NCI-H2196 (cell line): ENCODE results near the gene PARD6B.

Experiments used
- DNase-seq: peaks from one replicate; lab custom pipeline; 2025; ENCODE audit not compliant: unreplicated experiment; lab: John Stamatoyannopoulos, UW

Gene PARD6B

DNA sequence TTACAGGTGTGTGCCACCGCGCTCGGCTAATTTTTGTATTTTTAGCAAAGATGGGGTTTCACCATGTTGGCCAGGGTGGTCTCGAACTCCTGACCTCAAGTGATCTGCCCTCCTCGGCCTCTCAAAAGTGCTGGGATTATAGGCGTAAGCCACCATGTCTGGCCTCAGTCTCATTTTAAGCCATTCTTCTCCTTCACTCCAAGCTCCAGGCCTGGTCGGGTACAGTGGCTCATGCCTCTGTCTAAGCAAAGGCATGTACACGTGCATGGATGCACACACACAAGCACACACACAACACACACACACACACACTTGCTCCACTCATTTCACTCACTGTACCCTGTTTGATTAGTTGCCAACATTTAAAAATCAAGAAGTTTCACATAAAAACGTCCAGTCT lies 7.7 kb upstream of the PARD6B start:
- DNase-seq: no peak

DNA sequence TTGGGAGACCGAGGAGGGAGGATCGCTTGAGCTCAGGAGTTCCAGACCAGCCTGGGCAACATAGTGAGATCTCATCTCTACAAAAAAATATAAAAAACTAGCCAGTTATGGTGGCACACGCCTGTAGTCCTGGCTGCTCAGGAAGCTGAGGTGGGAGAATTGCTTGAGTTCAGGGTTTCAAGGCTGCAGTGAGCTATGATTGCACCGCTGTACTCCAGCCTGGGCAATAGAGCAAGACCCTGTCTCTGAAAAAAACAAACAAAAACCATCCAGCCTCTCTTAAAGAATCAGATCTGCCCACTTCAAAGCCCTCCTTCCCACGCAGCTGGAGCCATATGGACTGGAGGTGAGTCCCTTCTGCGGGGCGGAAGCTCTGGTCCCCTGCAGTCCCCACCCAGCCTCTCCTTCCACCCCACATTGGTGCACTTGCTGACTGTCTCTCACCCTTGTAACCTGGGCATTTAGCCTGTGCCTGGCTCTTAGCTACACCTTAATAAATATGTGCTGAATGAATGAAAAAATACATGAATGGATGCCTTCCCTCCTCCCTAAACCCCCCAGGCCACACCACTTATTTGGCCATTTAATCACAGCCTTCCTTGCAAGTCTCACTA lies 7.2 kb upstream of the PARD6B start:
- DNase-seq: no peak

DNA sequence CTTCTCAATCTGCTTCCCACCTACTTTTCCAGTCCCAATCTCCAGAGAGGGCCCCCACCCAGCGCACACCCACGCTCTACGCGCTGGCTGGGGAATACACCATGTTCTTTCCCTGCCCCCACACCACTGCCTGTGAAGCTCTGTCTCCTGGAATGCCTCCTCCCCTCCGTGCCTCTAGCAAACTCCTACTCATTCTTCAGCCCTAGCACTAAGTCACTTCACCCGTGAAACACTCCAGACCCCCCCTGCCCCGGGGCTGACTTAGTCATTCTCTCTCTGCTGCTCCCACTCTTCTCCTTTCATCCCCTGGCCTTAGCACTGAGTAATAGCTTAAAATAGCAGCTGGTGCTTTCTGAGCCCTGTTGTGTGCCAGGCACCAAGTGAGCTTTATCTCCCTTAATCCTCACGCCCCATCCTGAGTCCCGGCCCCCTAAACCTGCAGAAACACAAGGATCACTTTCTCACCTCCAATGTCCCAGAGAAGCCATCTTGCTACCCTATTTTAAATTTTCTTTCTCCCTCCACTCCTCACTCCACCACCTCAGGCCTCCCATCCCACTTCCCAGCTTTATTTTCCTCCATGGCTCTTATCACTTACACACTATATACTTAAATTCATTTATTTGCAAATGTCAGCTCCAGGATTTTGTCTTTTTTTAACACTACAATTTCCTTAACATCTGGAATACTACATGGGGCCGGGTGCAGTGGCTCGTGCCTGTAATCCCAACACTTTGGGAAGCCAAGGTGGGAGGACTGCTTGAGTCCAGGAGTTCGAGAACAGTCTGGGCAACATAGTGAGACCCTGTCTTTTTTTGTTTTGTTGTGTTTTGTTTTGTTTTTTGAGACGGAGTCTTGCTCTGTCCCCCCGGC lies 6.3 kb upstream of the PARD6B start:
- DNase-seq: no peak

DNA sequence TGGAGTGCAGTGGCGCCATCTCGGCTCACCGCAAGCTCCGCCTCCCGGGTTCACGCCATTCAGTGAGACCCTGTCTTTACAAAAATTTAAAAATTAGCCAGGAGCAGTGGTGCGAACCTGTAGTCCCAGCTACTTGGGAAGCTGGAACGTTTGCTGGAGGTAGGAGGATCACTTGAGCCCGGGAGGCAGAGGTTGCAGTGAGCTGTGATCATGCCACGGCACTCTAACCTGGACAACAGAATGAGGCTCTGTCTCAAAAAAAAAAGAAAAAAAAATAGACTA lies 5.7 kb upstream of the PARD6B start:
- DNase-seq: no peak

DNA sequence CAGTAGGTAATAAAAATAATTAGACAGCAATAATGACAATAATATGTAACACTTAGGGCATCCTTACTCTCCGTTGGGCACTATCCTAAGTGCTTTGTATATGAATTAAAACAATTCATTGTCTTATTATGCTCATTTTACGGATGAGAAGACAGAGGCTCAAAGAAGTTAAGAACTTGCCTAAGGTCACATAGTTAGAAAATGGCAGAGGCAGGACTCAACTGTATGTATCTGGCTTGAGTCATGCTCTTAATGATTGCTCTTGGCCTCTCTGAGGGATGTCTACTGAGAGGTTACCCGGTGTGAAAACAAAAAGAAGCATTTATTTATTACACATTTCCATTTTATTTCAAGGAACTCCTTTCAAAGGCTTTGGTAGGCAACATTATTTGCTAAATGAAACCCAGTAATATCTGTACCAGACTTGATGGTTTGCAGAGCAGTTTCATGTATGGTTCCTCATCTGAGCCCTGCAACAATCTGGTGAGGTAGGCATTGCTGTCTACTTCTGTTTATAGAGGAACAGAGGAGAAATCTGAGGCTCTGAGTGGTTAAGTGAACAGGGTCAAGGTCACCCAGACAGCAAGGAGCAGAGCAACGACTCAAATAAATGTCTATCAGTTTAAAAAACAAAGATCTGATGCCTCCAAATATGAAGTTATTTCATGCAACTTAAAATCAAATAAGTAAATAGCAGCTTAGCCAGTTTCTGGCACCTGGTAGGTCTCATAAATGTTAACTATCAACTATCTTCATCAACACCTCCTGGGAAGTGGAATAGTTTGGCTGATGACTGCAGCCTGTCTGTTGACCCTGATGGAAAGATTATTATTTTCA lies 4.2 kb upstream of the PARD6B start:
- DNase-seq: no peak

DNA sequence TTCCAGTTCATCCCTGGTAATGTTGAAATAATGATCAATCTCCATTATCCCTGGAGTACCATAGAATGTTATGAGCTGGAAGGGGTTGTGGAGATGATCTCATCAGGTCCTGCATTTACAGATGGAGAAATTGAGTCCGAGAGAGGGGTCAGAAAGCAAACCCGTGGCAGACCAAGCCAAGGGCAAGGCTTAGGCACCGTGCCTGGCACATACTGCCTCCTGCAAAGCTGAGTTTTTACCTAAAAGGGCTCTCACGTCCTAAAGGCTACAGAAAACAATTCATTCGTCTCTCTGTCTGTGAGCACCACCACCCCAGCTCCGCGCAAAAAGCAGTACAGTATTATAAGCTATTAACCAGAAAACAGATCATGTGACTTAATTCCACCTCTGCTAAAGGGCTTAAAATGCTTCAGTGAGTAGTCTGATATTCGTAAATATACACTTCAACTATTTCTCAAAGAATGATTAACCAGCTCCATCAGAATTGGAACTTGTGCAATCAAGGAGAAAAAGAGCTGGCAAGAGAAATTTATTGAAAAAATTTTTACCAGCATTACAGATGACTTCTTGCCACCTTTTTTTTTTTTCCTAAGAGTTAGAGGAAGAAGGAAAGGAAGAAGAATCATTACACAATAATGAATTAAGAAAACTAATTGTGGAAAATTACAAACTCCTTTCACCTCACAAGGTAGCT lies 3.4 kb upstream of the PARD6B start:
- DNase-seq: no peak

DNA sequence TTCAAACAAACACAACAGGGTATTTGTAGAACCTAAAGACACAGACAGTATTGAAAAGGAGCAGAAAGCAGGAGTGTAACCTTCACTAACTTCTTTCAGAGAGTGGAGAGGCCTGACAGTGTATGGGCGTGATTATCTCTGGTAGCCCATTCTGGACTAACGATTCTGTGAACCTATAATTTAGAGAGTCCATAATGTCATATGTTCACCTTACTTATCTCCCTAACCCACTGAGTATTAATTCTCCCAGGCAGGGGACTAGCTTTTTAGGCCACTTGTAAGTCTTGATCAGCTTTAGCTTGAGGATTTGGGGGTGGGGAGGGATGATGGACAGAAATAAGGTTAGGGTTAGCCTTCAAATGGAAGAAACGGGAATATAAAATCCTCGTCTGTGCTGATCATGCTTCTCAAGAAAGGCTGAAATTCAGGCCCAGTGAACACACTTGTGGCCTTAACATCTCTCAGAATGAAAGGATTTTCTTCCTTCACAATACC lies 2.8 kb upstream of the PARD6B start:
- no peak for DNase-seq

DNA sequence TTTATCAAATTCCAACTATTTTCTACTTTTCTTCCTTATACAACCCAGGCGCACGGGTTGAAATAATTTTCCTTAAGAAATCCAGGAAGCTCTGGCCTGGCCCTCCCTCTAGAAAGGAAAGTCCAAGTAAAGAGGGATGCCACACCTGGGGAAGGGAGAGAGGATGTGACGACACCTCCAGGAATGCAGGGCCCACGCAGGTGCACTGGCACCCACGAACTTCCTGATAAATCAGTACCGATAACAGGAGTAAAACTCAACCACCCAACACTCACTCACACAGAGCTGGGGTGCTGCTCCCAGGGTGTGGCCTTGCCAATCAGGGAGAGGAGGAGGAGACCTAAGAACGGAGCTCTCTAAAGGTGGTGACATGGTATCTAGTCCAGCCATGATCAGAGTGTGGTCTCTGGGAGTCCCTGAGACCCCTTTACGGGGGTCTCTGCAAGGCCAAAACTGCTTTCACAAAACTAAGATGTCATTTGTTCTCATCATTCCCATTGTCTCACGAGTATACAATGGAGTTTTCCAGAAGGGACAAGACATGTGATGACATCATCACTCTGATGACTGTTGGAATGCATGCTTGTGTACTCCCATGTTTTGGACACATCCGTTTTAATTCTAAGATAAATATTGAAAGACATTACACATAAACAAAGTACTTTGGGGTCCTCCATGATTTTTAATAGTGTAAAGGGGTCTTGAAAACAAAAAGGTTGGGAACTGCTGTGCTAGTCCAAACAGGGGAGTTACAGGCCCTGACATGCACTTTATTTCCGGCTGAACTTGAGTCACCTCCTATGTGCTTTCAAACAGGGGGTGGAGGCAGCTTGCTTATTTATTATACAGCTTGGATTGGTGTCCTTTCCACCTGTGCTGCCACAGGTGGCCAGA lies 2.2 kb upstream of the PARD6B start:
- no peak for DNase-seq

DNA sequence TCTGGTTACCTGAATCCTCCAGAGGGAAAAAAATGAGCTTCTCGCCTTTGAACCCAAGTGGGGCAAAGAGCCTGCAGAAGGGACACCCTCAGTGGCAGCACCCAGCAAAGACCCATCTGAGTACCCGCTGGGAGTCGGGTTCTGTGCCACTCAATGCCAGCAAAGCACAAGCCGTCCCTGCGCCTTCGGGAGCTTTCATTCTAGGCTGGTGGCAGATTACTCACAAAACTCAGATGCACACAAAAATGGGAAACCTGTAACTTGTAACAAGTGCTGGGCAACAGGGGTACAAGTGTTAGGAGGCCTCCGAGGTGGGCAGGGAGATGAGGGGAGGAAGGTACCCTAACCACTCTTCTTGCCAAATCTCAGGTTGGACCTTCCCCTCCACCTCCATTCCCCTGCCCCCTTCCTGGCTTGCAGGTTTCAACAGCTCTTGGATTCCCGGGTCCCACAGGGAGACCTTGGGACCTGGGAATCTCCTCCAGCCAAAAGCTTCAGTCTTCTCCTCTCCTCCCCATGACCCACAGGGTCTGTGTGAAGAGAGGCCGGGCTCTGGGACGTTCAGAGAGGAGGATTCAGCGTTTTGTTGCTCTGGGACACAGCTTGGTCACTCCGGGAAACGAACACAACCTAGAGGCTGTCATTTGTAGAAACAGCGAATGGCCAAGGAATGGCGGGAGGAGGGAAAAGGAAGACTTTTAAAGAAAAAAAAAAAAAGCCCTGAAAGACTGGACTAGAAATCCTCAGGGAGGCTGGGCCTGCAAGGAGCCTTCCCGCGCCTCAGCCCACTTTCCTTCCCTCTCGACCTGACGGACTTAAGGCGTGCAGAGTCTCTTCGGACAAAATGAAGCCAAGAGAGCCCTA lies 1.2 kb upstream of the PARD6B start:
- no peak for DNase-seq

DNA sequence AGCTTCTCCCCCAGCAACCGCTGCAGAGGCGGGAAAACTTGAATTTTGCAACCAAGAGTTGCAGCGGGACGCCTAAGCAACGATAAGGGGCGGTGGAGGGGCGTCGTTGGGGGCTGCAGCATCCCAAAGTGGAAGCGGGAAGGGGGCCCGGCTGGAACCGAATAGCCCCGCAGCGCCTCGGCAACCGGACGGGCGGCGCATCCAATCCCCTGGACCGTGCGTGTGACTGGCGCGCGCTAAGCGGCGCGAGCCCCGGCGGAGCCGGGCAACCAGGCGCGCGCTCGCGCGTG lies 670 bp upstream of the PARD6B start:
- no peak for DNase-seq

DNA sequence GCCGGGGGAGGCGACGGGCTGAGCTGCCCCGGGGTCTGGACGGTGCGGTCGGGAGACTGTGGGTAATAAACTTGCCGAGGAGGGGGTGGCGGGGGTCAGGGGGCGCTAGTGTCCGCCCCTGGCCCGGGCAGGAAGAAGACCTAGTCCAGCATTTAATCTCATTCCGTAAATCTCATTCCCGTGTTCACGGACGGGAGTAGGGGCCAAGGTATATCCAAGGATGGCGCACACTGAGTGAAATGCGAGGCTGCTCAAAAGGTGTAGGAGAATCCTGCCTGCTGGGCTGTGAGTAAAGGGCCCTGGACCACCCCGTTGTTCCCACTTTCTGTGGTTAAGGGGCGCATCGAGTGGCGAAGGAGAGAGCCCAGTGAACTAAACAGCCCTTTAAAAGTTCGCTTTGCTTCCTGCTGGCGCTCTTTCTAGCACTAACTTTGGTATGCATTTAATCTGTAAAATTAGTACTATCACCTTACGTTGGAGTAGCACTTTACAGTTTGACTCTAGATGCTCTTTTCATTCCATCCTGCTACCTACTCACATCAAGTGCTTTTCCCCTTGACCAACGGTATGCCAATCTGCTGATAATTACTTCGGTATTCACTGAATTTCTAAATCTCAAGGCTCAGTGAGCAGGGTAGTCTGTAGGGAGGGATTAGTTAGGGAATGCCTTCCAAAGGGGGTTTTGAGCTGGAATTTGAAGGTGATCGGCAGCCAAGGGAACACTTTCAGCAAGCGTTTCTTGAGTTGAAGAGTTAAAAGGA lies 730 bp downstream of the PARD6B start:
- no peak for DNase-seq

DNA sequence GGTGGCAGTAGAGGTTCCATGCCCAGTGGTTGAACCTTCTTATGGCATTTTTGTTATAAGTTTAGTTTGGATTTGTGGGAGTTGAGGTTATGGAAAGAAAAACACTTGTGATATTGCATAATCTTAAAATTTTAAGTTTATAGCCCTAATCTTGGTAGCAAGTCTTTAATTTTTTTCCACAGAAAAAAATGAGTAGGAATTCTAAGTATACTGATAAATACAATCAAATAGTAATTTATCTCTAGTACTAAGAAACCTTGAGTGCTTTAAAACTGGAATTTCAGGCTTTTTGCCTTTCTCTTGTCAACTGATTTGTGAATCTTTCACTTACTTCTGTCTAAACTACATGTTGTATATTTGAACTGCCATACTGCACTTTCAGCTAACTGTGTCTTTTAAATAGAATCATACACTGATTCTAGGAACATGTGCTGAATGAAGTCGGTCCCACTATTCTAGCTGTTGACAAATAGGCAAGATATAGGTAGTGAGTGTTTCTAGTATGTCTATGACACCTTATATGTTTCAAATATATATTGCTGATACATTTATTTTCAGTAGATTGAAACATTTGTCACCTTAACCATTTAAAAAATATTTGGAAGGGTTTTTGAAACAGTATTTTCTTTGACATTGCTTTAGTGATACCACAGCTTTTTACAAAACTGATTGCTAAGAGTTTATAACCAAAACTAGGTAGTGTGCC lies 2.4 kb downstream of the PARD6B start:
- DNase-seq: no peak

DNA sequence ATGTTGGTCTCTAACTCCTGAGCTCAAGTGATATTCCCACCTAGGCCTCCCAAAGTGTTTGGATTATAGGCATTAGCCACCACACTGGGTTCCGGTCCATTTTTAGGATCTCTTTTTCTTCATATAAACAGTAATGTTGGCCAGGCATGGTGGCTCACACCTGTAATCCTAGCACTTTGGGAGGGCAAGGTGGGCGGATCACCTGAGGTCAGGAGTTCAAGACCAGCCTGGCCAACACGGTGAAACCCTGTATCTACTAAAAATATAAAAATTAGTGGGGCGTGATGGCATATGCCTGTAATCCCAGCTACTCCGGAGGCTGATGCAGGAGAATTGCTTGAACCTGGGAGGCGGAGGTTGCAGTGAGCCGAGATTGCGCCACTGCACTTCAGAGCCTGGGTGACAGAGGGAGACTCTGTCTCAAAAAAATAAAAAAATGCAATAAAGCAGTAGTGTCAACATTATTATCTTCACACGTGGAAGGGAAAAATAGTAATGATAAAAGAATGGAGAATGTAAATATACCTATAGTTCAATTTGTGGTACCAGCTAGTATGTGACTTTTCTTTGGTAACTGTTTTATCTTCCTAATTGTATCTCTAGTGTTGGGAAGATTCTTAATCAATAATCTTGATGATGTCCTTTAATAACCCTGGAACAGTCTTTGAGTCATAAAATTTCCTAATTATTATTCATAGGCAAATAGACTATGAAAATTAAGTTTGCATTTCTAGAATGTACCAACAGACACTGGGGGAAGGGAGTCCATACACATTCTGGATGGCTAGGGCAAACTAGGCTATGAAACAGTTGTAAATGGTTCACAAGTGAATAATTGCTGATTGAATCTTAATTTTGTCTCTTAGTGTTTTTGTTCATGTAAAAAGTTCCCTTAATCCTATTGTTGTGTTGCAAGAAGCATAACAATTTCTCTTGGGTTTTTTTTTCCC lies 3.6 kb downstream of the PARD6B start:
- no peak for DNase-seq

DNA sequence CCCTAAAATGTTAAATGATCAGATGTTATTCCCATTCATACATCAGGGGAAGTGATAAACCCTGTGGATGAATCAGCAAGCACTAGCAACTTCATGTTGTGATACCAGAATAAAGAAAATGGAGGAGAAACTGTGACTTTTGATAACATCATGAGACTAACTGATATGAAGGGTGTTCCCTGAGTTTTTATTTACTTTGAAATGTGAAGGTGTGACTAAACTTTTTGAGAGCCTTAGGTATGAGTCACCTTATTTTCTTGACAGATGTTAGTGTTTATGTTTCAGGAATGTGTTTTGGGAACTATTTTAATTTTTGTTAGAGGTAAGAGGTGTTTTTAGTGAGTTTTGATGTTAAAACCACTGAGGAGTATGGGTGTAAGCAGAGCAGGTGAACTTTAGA lies 4.4 kb downstream of the PARD6B start:
- DNase-seq: no peak

DNA sequence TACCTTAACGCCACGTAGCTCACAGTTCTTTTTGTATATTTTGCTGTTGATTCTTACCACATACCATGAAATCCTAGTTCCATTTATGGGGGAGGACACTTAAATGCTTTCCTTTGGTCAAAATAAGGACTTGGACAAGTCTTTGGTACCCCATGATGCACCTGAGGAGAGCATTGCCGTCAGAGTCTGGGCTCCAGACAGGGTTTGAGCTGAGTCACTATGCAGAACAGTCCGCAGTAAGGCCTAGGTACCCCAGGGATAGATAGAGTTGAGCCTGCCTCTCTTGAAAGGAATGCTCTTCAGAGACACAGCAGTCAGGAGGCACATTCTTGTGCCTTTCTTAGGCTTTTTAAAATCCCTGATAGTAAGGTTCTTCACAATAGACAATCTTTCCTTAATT lies 6.0 kb downstream of the PARD6B start:
- DNase-seq: no peak

DNA sequence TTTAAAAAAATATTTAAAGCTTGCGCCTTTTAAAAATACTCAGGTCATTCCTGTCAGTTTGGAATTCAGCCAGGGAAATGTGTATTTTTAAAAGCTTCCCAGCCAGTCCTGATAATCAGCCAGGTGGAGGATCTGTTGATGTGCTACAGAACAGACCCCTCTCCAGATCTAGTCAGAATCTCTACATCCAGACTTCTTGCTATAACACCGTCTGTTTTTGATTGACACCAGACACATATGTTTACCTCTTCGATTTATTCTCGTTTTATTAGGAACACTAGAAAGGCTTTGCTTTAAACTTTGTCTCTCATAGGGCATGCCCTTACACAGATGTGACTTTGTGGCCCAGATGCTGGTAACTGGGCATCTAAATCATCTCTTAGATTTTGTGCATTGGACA lies 11.7 kb downstream of the PARD6B start:
- DNase-seq: peak; percentile 8

DNA sequence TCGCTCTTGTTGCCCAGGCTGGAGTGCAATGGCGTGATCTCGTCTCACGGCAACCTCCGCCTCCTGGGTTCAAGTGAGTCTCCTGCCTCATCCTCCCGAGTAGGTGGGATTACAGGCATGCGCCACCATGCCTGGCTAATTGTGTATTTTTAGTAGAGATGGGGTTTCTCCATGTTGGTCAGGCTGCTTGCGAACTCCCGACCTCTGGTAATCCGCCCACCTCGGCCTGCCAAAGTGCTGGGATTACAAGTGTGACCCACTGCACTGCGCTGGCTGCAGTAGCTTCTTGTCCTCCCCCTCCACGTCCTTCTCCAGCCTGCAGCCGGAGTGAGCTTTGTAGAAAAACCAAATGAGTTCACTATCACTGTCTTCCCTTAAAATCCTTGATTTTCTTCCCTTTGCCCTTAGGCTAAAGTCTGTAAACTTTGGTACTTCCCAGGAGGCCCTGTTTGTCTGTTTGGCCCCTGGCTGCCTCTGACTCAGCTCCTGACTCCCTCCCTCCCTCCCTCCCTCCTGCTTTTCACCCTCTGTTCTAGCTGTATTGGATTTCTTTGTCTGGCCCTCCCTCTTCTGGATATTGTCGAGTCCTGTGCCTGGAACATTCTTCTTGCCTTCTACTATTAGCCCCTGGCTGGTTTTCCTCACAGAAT lies 12.9 kb downstream of the PARD6B start:
- DNase-seq: peak; percentile 55
